ES-I3 (cell line): Measurements from ENCODE around the gene NXPE1.

Experiments used
- H3K36me3 ChIP-seq: 2 replicates; pipeline ENCODE4 v1.6.1; 2013; ENCODE audit warnings: mild to moderate bottlenecking, low read length, control low read depth, moderate library complexity; ENCODE audit not compliant: insufficient read depth
- H3K4me1 ChIP-seq: 2 replicates; pipeline ENCODE4 v1.6.1; 2013; ENCODE audit warnings: mild to moderate bottlenecking, control low read depth, low read length; ENCODE audit not compliant: insufficient read depth
- H3K9ac ChIP-seq: 2 replicates; pipeline ENCODE4 v1.6.1; 2013; ENCODE audit warnings: low read depth, mild to moderate bottlenecking, low read length, moderate library complexity
- H3K9me3 ChIP-seq: 2 replicates; pipeline ENCODE4 v1.6.1; 2013; ENCODE audit warnings: mild to moderate bottlenecking, low read length, moderate library complexity; ENCODE audit not compliant: control insufficient read depth, insufficient read depth

NXPE1 gene

GRCh38 chr11:114594703-114595102, 35.0 kb upstream of the NXPE1 start:
- no peaks in the 10 kb centered on the region for H3K4me1 ChIP-seq
- no peaks in the 10 kb centered on the region for H3K9me3 ChIP-seq
- H3K9ac ChIP-seq = no peak overlapping the region

DNA sequence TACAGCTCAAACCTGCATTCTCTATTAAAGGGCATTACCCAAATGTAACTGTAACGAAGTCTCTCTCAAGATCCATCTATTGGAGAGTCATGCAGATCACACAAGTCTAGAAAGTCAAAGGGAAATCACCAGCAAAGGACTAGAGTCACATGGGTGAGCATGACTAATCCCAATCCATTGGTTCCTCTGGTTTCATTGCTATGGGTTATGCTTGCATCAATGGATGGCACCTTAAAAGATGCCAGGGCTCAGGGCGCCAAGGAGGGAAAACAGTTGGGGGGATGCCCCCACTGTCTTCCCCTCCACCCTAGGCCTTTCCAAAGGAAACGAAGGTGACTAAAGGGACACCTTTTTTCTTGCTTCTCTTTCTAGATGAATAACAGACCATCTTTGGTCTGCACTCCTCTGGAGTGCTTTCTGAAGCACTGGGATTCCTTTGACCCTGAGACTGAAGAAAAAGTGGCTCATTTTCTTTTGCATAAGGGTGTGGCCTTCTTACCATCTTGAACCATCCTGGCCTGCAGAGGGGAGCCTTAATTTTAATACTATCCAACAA, 27.8 kb upstream of the NXPE1 start:
- Histone ChIP-seq H3K9me3 (peaks cover 15% of the 10 kb centered on the region), H3K4me1 (no peaks in the 10 kb centered on the region), H3K9ac (no peak overlapping the region), H3K36me3 (no peaks in the 10 kb centered on the region)

More at GRCh38 chr11:114594703-114595102, 35.0 kb upstream of the NXPE1 start:
- H3K36me3 ChIP-seq = no peaks in the 10 kb centered on the region

DNA sequence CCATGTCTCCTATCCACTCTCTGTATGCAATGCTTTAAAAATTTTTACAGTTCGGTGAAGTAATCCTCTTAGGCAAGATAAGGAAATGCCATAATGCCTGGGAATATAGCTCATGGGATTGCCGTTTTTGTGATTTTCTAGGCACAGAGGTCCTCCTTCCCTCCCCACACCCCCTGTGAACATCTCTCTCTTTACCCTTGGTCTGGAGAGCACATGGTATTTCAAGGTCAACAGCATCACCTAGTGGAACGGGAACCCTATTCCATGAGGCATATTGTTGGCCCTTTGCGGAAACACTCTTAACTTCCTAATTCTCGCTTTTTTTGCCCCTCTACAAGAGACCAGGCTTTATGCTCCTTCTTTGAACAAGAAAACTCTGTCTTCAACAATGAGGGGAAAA, 27.1 kb upstream of the NXPE1 start:
- H3K9ac ChIP-seq = no peak overlapping the region
- no peaks in the 10 kb centered on the region for H3K36me3 ChIP-seq
- no peaks in the 10 kb centered on the region for H3K4me1 ChIP-seq
- H3K9me3 ChIP-seq = peaks cover 15% of the 10 kb centered on the region

GRCh38 chr11:114571712-114572111, 12.0 kb upstream of the NXPE1 start:
- Histone ChIP-seq H3K36me3 (no peaks in the 10 kb centered on the region), H3K9me3 (no peaks in the 10 kb centered on the region), H3K9ac (no peak overlapping the region), H3K4me1 (peaks cover 5% of the 10 kb centered on the region; the same call in 1 of the 2 replicates)

DNA sequence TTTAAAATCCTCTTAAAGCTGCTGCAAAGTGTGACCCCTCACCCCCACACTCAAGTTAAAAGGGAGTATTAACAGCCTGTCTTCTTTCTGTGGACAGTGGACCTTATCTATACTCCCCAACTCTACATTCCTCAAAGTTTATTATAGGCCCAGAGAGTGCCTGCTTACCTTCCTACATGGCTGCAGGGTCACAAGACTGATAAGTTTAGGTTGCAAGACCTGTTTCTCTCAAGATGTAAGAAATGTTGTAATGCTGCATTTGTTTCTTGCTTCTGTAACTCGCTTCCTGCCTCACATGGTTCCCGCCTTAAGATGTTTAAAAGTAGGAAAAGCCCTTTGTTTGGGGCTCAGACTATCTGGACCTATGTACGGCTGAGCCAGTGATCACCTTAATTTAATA, 10.1 kb upstream of the NXPE1 start:
- H3K9me3 ChIP-seq = no peaks in the 10 kb centered on the region
- no peaks in the 10 kb centered on the region for H3K36me3 ChIP-seq
- peaks cover 15% of the 10 kb centered on the region; the same call in 1 of the 2 replicates for H3K4me1 ChIP-seq
- no peak overlapping the region for H3K9ac ChIP-seq

GRCh38 chr11:114566276-114566675, 6.6 kb upstream of the NXPE1 start:
- no peaks in the 10 kb centered on the region for H3K36me3 ChIP-seq
- H3K9me3 ChIP-seq = no peaks in the 10 kb centered on the region
- H3K9ac ChIP-seq = no peak overlapping the region
- H3K4me1 ChIP-seq = peaks cover 15% of the 10 kb centered on the region; the same call in 1 of the 2 replicates

DNA sequence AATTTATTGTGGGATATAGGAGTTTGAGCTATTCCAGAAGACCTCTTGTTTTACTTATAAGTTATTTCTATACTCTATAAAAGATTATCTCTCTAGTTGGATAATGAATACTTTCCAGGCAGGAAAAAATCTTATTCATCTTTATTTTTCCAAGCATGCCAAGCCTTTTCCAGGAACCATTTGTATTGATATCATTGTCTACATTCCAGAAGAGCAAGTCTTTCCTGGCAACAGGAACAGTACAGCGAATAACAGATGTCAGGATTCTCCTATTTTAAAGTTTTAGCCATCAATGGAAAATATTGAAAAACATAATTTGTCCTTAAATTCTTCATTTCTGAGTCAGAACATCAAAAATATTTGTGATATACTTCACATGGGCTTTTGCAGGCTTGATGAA, 5.2 kb upstream of the NXPE1 start:
- Histone ChIP-seq H3K4me1 (peaks cover 15% of the 10 kb centered on the region; the same call in 1 of the 2 replicates), H3K9me3 (no peaks in the 10 kb centered on the region), H3K9ac (no peak overlapping the region), H3K36me3 (no peaks in the 10 kb centered on the region)

DNA sequence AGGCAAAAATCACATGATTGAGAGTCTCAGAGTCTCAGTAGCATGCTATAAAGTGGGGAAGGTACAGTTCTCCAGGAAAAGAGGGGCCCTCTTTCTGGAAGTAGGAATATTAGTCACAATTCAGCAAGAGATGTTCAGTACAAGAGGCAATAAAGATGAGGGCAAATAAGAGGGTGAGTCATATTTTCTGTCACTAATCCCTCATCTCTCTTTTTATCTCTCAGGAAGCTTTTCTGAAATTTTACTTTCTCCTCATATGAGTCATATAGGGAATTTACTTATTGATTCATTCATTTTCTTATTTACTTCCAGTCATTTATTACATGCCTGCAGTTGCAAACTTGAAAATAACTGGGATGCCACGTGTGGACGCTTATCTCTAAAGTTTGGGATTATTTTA, 3.4 kb upstream of the NXPE1 start:
- Histone ChIP-seq H3K9ac (no peak overlapping the region), H3K4me1 (peaks cover 15% of the 10 kb centered on the region; the same call in 1 of the 2 replicates), H3K36me3 (no peaks in the 10 kb centered on the region), H3K9me3 (no peaks in the 10 kb centered on the region)

GRCh38 chr11:114562166-114562916, 2.7 kb upstream of the NXPE1 start:
- Histone ChIP-seq H3K4me1 (peaks cover 15% of the 10 kb centered on the region; the same call in 1 of the 2 replicates), H3K9ac (no peak overlapping the region), H3K9me3 (no peaks in the 10 kb centered on the region), H3K36me3 (no peaks in the 10 kb centered on the region)

- Histone ChIP-seq H3K9me3 (no peaks in the 10 kb centered on the region), H3K4me1 (no peaks in the 10 kb centered on the region), H3K9ac (no peak overlapping the region)
These were observed 3.5 kb downstream of the NXPE1 start for GRCh38 chr11:114556135-114556534.

GRCh38 chr11:114553642-114554041, 6.0 kb downstream of the NXPE1 start:
- Histone ChIP-seq H3K4me1 (no peaks in the 10 kb centered on the region), H3K9ac (no peak overlapping the region), H3K36me3 (no peaks in the 10 kb centered on the region), H3K9me3 (no peaks in the 10 kb centered on the region)

More at GRCh38 chr11:114556135-114556534, 3.5 kb downstream of the NXPE1 start:
- no peaks in the 10 kb centered on the region for H3K36me3 ChIP-seq

DNA sequence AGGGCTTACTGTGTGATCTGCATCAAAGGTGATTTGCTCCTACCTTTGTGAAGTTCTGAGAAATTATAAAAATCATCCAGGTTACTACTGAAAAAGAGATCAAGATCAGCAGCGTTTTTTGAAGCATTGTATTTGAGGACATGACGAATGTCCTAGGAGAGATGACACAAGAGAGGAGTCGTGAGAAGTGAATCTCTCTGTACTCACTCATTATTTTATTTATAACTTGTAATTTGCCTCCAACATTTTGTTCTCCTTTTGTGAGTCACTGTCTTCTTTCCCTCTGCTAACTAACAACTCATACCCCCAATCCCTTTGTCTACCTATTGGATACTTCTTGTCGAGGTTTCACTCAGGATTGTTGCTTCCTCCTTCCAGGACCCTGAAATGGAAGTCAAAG, 8.6 kb downstream of the NXPE1 start:
- Histone ChIP-seq H3K9me3 (no peaks in the 10 kb centered on the region), H3K9ac (no peak overlapping the region), H3K36me3 (no peaks in the 10 kb centered on the region), H3K4me1 (no peaks in the 10 kb centered on the region)

DNA sequence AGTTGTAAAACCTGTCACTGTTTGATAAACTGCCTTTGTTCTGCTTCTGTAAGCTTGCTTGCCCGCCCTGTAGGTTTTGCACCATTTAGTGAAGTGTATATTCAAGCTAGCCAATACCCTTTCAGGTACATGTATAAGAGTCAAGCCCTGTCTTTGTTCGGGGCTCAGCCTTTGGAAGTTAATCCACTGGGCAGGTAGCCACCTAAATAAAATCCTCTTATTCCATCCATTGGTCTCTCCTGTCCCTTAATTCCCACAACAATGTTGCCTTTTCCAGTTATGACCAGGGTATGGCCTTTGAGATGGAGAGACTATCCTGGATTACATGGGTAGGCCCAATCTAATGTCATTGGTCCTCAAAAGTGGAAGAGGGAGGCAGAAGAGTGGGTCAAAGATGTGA, 34.0 kb downstream of the NXPE1 start:
- Histone ChIP-seq H3K9ac (no peak overlapping the region), H3K36me3 (0 out of 2 replicates have a peak, but pooled peaks cover 3% of the 10 kb centered on the region), H3K4me1 (no peaks in the 10 kb centered on the region), H3K9me3 (no peaks in the 10 kb centered on the region; the same call in 1 of the 2 replicates)

DNA sequence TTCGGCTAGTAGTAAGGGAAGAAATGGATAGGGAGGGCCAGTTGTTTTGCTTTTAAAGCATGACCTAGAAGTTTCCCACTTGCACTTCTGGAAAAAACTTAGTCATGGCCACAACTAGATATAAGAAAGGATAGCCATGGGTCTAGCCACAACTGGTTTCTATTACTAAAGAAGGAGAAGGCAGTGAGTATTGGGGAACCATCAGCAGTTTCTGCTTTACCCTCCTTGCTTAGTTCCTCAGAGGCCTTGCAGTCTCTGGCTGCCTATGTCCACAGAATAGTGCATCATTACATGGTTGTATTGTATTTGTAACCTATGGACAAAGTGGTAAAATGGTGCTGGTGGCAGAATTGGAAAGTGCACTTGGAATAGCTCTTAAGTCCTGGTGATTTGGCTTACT, 35.6 kb downstream of the NXPE1 start:
- Histone ChIP-seq H3K4me1 (no peaks in the 10 kb centered on the region), H3K9me3 (no peaks in the 10 kb centered on the region; the same call in 1 of the 2 replicates), H3K36me3 (no peaks in the 10 kb centered on the region), H3K9ac (no peak overlapping the region)

GRCh38 chr11:114522818-114523217, 36.9 kb downstream of the NXPE1 start:
- no peak overlapping the region for H3K9ac ChIP-seq
- no peaks in the 10 kb centered on the region for H3K36me3 ChIP-seq
- H3K4me1 ChIP-seq = no peaks in the 10 kb centered on the region

More at GRCh38 chr11:114522818-114523217, 36.9 kb downstream of the NXPE1 start:
- no peaks in the 10 kb centered on the region; the same call in 1 of the 2 replicates for H3K9me3 ChIP-seq
